SK-N-MC (cell line): ENCODE results near the gene PHETA1.

ENCODE experiments used
- EZH2 ChIP-seq: fragments of 200-600 bp; sonication (generic); IDR thresholded peaks from one replicate; pipeline ENCODE4 v1.6.1; 2017; ENCODE audit warnings: antibody characterized with exemption
- POLR2AphosphoS5 ChIP-seq: IDR thresholded peaks from 2 replicates; pipeline ENCODE4 v1.6.1; 2012; ENCODE audit warnings: mild to moderate bottlenecking, low read depth, low read length, borderline replicate concordance

DNA sequence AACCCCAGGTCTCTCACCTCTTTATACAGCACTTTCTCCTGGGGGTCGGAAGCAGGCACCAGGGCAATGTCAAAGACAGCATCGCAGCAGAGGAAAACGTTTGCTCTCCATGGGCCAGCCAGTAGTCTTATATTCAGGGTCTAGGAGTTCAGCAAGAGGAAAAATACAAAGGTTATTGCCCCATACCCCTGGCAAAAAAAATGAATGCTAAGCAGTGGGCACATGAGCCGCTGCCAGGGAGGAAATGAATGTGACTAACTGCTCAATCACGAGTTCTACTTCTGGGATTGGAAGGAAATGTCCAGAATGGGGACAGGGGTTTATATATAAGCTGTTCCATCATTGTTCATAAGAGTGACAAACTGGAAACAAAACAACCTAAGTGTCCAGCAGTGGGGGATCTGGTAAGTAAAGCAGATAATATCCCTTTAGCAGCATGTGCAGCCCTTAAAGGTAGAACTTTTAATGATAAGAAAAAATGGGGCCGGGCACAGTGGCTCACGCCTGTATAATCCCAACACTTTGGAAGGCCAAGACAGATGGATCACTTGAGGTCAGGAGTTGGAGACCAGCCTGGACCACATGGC is 53.8 kb downstream of the PHETA1 start:
- TF ChIP-seq EZH2 (no peak), POLR2AphosphoS5 (no peak)
